ENCODE data around the gene CD300E. TPM values are rescaled to one million over a fixed set of nuclear protein-coding genes. Genes with fewer than 3 reads are reported as not detected.
"Not testable (repeated sequence)": the region's sequence is repeated elsewhere in the genome, so short reads cannot be mapped to it uniquely, and the experiment has no call there.

Gene CD300E
- total RNA-seq, 2 donors from 2014 or later: not detected

DNA sequence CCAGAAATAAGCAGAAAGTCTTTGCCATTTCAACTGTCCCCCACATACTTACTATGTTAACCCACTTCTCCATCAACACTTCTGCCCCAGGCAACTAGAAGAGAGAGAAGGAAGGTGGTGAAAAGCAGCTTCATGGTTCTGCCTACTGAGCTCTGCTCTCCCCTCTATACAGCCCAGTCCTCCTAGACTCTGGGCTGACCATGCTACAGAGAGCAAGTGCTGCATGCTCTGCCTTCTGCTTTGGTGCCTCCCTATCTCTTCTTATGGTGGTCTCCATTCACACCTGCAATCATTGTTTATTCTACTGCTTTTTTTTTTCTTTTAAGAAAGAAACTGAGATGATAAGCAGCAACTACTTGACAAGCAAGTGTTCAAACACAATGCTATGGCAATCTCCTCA, 20.3 kb upstream of the CD300E start:
- no peak for DNase-seq
- H3K4me1 Mint-ChIP-seq (ENCODE audit: low read depth): peaks cover 12% of the 10 kb centered on the region
- H3K4me3 Mint-ChIP-seq: no peak overlapping the region
- peaks cover 35% of the 10 kb centered on the region for H3K27me3 Mint-ChIP-seq (ENCODE audit: low read depth)
- H3K27ac Mint-ChIP-seq: no peak overlapping the region
- no peaks in the 10 kb centered on the region for H3K9me3 Mint-ChIP-seq
- no peaks in the 10 kb centered on the region for H3K36me3 Mint-ChIP-seq (ENCODE audit: insufficient read depth in 2 of 2)
- ATAC-seq (replicated peaks in 1 of 2): no peak

DNA sequence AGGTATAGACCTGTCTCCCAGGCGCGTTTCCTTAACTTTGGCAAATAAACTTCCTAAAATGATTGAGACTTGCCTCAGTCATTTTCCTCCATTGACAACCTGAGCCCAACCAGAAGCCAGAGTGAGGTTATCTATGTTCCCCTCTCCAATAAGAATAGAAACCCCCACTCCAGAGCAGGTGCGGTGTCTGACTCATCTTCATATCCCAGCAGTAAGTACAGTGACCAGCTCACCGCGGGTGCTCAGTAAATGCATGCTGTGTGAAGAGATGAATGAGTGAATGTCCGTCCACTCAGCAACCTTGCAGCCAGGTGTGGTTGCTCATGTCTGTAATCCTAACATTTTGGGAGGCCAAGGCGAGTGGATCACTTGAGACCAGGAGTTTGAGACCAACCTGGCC, 19.5 kb upstream of the CD300E start:
- Mint-ChIP-seq H3K4me3 (no peak overlapping the region), H3K9me3 (no peaks in the 10 kb centered on the region), H3K27me3 (ENCODE audit: low read depth) (peaks cover 35% of the 10 kb centered on the region), H3K4me1 (ENCODE audit: low read depth) (peaks cover 12% of the 10 kb centered on the region), H3K27ac (no peak overlapping the region), H3K36me3 (ENCODE audit: insufficient read depth in 2 of 2) (no peaks in the 10 kb centered on the region)
- ATAC-seq (replicated peaks in 1 of 2): no peak
- no peak for DNase-seq

DNA sequence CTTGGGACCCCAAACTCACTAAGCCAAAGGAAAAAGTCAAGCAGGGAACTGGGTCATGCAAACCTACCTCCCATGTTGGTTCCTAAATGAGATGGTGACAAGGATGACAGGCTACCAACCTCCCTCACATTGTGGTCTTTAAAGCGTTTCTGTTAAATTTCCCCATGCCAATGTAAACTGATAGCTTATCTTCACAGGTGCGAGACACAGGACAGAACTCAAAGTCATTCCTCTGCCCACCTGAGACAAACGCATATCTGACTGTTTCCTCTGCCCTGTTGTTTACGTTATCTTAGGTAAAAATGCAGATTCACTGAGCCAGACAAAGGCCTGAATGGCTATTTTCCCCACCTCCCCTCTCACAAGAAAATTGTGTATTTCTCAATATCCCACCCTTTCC, 19.0 kb upstream of the CD300E start:
- ATAC-seq (replicated peaks in 1 of 2): no peak
- Mint-ChIP-seq H3K4me1 (ENCODE audit: low read depth) (peaks cover 12% of the 10 kb centered on the region), H3K36me3 (ENCODE audit: insufficient read depth in 2 of 2) (no peaks in the 10 kb centered on the region), H3K27ac (no peak overlapping the region), H3K27me3 (ENCODE audit: low read depth) (peaks cover 35% of the 10 kb centered on the region), H3K9me3 (no peaks in the 10 kb centered on the region), H3K4me3 (no peak overlapping the region)
- no peak for DNase-seq

GRCh38 chr17:74641958-74642298, 18.4 kb upstream of the CD300E start:
- Mint-ChIP-seq H3K27me3 (ENCODE audit: low read depth) (peaks cover 35% of the 10 kb centered on the region), H3K9me3 (no peaks in the 10 kb centered on the region)

DNA sequence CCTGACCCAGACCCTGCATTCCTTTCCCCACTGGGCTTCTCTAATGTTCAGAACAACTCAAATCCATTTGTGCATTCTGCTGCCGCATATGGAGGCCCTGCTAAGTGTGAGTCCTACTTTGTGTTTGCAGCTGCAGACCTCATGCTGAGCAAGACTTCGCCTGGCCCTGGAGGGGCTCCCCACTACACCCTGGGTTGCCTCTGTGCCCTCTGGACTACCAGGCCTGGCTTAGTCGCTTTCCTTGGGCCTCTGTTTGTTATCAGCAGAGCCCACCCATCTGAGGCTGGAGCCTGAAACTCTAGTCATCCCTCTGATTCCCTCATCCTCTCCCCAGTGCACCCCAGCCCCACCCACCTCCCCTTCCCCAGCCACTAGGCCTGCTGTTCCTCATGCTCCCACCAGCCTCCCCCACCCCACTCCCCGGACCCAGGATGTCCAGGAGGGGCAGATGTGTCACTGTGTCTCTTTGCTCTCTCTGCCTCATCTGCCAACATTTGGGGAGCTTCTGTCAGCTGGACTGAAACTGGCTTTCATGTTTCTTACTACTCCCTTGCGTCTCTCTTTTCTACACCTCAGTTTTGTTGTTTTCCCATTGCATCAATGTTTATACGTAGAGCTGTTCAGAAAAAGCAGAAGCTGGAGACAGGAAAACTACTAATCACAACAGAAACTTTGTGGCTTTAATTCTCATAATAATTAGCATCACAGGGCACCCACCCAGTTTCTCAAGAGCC, 17.9 kb upstream of the CD300E start:
- ATAC-seq (replicated peaks in 1 of 2) (no peak), DNase-seq (no peak)
- no peak overlapping the region for H3K27ac Mint-ChIP-seq
- peaks cover 36% of the 10 kb centered on the region for H3K27me3 Mint-ChIP-seq (ENCODE audit: low read depth)
- no peaks in the 10 kb centered on the region for H3K36me3 Mint-ChIP-seq (ENCODE audit: insufficient read depth in 2 of 2)
- H3K9me3 Mint-ChIP-seq: no peaks in the 10 kb centered on the region
- H3K4me1 Mint-ChIP-seq (ENCODE audit: low read depth): peaks cover 12% of the 10 kb centered on the region
- no peak overlapping the region for H3K4me3 Mint-ChIP-seq

More at GRCh38 chr17:74641958-74642298, 18.4 kb upstream of the CD300E start:
- H3K4me3 Mint-ChIP-seq: no peak overlapping the region
- H3K27ac Mint-ChIP-seq: peak overlapping the region; percentile 20
- DNase-seq (no peak), ATAC-seq (replicated peaks in 1 of 2) (no peak)
- H3K4me1 Mint-ChIP-seq (ENCODE audit: low read depth): peaks cover 12% of the 10 kb centered on the region
- H3K36me3 Mint-ChIP-seq (ENCODE audit: insufficient read depth in 2 of 2): no peaks in the 10 kb centered on the region

GRCh38 chr17:74639704-74640151, 16.2 kb upstream of the CD300E start:
- Mint-ChIP-seq H3K27ac (no peak overlapping the region), H3K4me3 (no peak overlapping the region), H3K36me3 (ENCODE audit: insufficient read depth in 2 of 2) (no peaks in the 10 kb centered on the region), H3K4me1 (ENCODE audit: low read depth) (peaks cover 12% of the 10 kb centered on the region), H3K27me3 (ENCODE audit: low read depth) (peaks cover 37% of the 10 kb centered on the region), H3K9me3 (no peaks in the 10 kb centered on the region)
- ATAC-seq (replicated peaks in 1 of 2) (peak; percentile 25), DNase-seq (peak in 1 of 2 donors; percentile 1)

DNA sequence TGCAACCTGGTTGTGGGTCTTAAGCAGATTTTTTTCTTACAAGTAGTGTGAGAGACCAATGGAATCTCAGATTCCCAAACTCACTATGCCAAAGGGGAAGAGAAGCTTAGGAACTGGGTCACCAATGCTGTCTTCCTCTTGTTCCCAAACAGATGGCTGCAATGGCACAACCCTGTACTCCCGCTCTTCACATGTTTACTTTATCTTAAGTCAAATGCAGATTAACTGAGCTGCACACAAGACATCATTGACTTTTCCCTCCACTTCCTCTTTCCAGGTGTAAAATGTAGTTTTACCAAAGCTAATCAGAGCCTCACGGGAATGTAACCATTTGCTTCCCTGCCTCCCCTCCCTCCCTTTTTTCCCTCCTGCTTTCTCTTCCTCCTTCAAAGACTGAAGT, 14.4 kb upstream of the CD300E start:
- Mint-ChIP-seq H3K36me3 (ENCODE audit: insufficient read depth in 2 of 2) (no peaks in the 10 kb centered on the region), H3K9me3 (no peaks in the 10 kb centered on the region), H3K27ac (no peak overlapping the region), H3K4me1 (ENCODE audit: low read depth) (peaks cover 12% of the 10 kb centered on the region), H3K4me3 (no peak overlapping the region), H3K27me3 (ENCODE audit: low read depth) (peaks cover 27% of the 10 kb centered on the region)
- ATAC-seq (replicated peaks in 1 of 2) (no peak), DNase-seq (no peak)

GRCh38 chr17:74637265-74637664, 13.7 kb upstream of the CD300E start:
- peaks cover 14% of the 10 kb centered on the region for H3K4me1 Mint-ChIP-seq (ENCODE audit: low read depth)
- no peak for ATAC-seq (replicated peaks in 1 of 2)
- DNase-seq: no peak
- H3K36me3 Mint-ChIP-seq (ENCODE audit: insufficient read depth in 2 of 2): no peaks in the 10 kb centered on the region
- H3K4me3 Mint-ChIP-seq: no peak overlapping the region
- H3K27me3 Mint-ChIP-seq (ENCODE audit: low read depth): peaks cover 25% of the 10 kb centered on the region
- H3K27ac Mint-ChIP-seq: no peak overlapping the region
- no peaks in the 10 kb centered on the region for H3K9me3 Mint-ChIP-seq

DNA sequence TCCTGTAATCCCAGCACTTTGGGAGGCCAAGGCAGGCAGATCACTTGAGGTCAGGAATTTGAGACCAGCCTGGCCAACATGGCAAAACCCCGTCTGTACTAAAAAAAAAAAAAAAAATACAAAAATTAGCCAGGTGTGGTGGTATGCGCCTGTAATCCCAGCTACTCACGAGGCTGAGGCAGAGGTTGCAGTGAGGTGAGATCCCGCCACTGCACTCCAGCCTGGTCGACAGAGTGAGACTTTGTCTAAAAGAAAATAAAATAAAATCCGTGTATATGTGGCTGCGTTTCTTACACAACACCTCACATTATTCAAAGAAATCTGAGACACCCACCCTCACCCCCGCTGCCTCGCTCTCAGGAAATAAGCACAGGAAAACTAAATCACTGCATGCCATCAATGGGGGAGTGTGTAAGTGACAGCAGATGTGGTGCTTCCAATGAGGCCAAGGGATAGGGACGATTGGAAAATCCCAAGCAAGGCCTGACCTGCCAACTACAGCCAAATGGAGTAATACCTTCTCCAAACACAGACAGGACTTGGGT, 13.1 kb upstream of the CD300E start:
- H3K27me3 Mint-ChIP-seq (ENCODE audit: low read depth): peaks cover 24% of the 10 kb centered on the region
- H3K4me3 Mint-ChIP-seq; DNase-seq; H3K36me3 Mint-ChIP-seq (ENCODE audit: insufficient read depth in 2 of 2); ATAC-seq (replicated peaks in 1 of 2); H3K27ac Mint-ChIP-seq; H3K9me3 Mint-ChIP-seq: not testable (repeated sequence)
- H3K4me1 Mint-ChIP-seq (ENCODE audit: low read depth): peaks cover 21% of the 10 kb centered on the region

DNA sequence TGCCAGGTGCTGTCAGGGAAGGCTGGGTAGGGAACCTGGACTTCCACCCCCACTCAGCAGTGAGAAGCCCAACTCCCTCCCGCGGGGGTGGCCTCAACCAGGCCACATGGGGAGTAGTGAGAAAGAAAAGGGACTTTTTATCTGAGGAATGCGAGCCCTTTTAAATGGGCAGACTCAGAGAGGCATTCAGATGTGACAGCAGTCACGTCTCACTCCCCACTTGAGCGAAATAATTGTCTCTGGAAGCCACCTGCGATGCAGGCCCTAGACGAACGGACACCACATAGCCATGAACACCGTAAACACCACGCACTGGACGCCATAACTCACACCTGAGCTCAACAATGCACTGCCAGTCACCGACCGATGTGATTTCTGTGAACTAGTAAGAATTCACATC, 11.9 kb upstream of the CD300E start:
- Mint-ChIP-seq H3K27ac (no peak overlapping the region), H3K4me3 (no peak overlapping the region), H3K9me3 (no peaks in the 10 kb centered on the region), H3K4me1 (ENCODE audit: low read depth) (peaks cover 19% of the 10 kb centered on the region), H3K36me3 (ENCODE audit: insufficient read depth in 2 of 2) (no peaks in the 10 kb centered on the region), H3K27me3 (ENCODE audit: low read depth) (peaks cover 24% of the 10 kb centered on the region)
- no peak for DNase-seq
- ATAC-seq (replicated peaks in 1 of 2): no peak

DNA sequence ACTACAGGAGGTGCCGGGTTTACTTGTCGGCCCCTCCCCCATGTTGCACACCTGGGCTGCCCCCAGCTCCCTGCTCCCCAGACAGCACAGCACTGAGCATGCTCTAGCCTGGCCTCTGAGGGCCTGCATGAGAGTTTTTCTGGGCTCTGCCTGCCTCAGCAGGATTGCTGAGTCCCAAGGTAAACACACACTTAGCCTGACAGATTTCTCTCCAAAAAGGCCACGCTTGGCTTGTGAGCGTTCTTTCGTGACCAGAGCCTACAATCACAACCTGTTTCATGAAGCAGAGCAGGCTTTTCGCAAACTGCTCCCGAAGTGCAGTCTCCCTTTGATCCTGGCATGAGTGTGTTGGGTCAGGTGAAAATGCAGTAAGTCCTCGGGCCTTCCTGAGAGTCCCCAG, 9.8 kb upstream of the CD300E start:
- H3K9me3 Mint-ChIP-seq: no peaks in the 10 kb centered on the region

GRCh38 chr17:74632617-74633016, 9.1 kb upstream of the CD300E start:
- DNase-seq (no peak), ATAC-seq (replicated peaks in 1 of 2) (no peak)
- H3K36me3 Mint-ChIP-seq (ENCODE audit: insufficient read depth in 2 of 2): no peaks in the 10 kb centered on the region
- no peak overlapping the region for H3K27ac Mint-ChIP-seq
- H3K4me3 Mint-ChIP-seq: no peak overlapping the region
- H3K4me1 Mint-ChIP-seq (ENCODE audit: low read depth): peaks cover 10% of the 10 kb centered on the region
- no peaks in the 10 kb centered on the region for H3K9me3 Mint-ChIP-seq
- peaks cover 38% of the 10 kb centered on the region for H3K27me3 Mint-ChIP-seq (ENCODE audit: low read depth)

More for the DNA sequence above, 9.8 kb upstream of the CD300E start:
- Mint-ChIP-seq H3K4me3 (no peak overlapping the region), H3K36me3 (ENCODE audit: insufficient read depth in 2 of 2) (no peaks in the 10 kb centered on the region), H3K4me1 (ENCODE audit: low read depth) (peaks cover 10% of the 10 kb centered on the region), H3K27ac (no peak overlapping the region), H3K27me3 (ENCODE audit: low read depth) (peaks cover 32% of the 10 kb centered on the region)
- DNase-seq: no peak
- ATAC-seq (replicated peaks in 1 of 2): no peak

DNA sequence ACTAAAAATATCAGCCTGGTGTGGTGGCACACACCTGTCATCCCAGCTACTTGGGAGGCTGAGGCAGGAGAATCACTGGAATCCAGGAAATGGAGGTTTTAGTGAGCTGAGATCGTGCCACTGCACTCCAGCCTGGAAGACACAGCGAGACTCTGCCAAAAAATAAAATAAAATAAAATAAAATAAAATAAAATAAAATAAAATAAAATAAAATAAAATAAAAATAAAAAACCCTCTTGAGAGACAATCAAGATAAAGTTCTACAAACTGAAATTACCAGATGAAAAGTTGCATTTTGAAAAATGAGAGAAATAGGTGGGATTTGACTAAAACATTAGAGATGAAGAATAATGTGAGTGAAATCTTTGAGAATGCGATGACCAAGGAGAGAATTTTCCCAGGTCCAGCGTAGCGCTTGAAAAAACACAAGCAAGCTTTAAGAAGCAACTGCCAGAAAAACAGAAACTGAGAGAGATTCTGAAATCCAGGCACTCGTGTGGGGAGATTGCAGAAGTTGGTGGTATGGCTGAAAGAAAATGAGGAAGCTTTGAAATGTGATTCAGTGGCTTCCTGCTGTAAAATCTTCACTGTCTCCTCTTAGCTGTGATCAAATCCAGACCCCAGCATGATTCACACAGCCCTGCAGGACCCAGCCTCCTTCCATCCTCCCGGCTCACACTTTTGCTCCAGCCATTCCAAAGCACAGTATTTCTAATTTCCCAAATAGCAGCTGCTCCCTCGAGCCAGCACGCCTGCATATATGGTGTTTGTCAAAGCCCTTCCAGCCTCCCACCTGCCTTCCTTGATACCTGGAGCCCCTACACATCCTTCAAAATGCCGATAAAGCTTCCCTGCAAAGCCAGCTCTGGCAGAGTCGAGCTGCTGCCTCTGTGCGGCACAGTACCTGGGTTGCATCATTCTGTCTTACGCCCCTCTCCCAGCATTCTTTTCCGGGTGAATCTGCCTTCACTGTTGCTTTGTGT, 8.2 kb upstream of the CD300E start:
- H3K27me3 Mint-ChIP-seq (ENCODE audit: low read depth): peaks cover 38% of the 10 kb centered on the region
- H3K27ac Mint-ChIP-seq: no peak overlapping the region
- peaks cover 10% of the 10 kb centered on the region for H3K4me1 Mint-ChIP-seq (ENCODE audit: low read depth)
- DNase-seq (no peak), ATAC-seq (replicated peaks in 1 of 2) (no peak)
- peak overlapping the region in 1 of 2 donors; percentile 69 for H3K4me3 Mint-ChIP-seq
- H3K9me3 Mint-ChIP-seq: no peaks in the 10 kb centered on the region
- no peaks in the 10 kb centered on the region for H3K36me3 Mint-ChIP-seq (ENCODE audit: insufficient read depth in 2 of 2)
